Stimulated activated effector memory CD8-positive, alpha-beta T cell treated with anti-CD3 and anti-CD28 coated beads, Interleukin-12 subunit alpha, Interleukin-12 subunit beta, amount 100 ng/mL, for 72 hours (primary cell): ENCODE data around the gene MRPL55.
A peak's percentile ranks its signal among the peaks of the same experiment; 100 is the strongest.

Source experiments
- ATAC-seq: fragments of 150-1000 bp; cut with Tn5 transposase; 2 replicates; pipeline ENCODE4 v1.10.0; 2021
- DNase-seq, 2 donors: peaks; one replicate each; pipeline ENCODE4 v3.0.0; 2021 to 2022; ENCODE audit warnings: low spot score in 2 of 2
- H3K27ac Mint-ChIP-seq: one replicate; pipeline ENCODE4 v1.8.0; 2022; ENCODE audit warnings: mild to moderate bottlenecking, mixed read lengths
- H3K36me3 Mint-ChIP-seq: one replicate; pipeline ENCODE4 v1.8.0; 2022; ENCODE audit warnings: mild to moderate bottlenecking, mixed read lengths
- H3K4me1 Mint-ChIP-seq: one replicate; pipeline ENCODE4 v1.8.0; 2022; ENCODE audit warnings: mixed read lengths
- H3K4me3 Mint-ChIP-seq: one replicate; pipeline ENCODE4 v1.8.0; 2022; ENCODE audit warnings: mild to moderate bottlenecking, mixed read lengths
- H3K9me3 Mint-ChIP-seq: one replicate; pipeline ENCODE4 v1.8.0; 2022; ENCODE audit warnings: mixed read lengths

The MRPL55 gene

DNA sequence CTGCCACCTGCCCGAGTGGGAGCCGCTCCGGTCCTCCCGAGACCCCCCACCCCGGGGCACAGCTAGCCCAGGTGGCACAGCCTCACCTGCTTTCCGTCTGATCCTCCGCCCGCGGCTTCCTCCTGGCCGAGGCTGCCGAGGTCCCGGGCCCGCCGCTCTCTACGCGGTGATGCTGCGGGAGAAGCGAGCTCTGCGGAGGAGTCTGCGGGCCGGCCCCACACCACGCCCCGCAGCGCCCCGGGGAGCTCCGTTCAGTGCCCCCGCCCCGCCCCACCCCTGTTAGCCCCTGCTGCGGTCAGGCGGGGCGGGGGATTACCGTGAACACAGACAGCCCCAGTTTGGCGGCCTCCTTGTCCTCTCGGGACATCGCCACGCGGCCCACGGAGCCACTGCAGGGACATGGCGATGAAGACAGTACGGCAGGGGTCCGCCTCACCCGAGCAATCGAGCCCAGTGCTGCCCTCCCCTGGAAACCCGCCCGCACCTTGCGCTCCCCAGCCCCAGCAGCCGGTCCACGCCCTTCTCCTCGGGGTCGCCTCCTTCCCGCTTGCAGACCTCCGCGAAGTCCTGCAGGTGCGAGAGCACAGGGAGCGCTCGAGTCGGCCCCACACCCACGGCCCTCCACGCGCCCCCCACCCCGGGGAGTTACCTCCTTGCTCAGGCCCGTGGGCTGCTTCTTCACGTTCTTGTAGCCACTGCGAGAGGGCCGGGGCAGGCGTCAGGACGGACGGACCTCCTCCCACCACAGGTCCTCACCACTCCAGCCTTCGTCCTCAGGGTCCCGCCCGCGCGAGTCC lies 6.9 kb downstream of the MRPL55 start:
- no peaks in the 10 kb centered on the region for H3K9me3 Mint-ChIP-seq
- peaks cover 59% of the 10 kb centered on the region for H3K4me1 Mint-ChIP-seq
- ATAC-seq, result peak; percentile 55
- peaks cover 77% of the 10 kb centered on the region for H3K36me3 Mint-ChIP-seq
- peak overlapping the region; percentile 90 for H3K27ac Mint-ChIP-seq
- peak in 1 of 2 donors; percentile 77 for DNase-seq
- H3K4me3 Mint-ChIP-seq, result peak overlapping the region; percentile 89

DNA sequence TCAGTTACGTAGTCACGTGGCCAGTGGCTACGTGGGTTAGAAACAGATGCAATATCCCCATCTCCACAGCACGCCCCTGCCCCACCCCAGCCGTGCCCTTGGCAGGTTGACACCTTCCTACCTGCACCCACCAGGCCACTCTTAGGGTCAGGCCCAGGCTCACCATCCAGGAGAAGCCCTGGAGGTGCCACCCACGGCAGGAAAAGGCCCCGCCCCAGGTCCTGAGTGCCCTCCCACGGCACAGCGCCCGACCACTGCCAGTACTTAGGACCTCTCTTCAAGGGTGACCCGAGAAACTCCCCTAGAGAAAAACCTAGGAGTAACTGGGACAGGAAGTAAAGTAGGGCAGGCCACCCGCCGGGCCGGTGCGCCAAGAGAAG lies 7.5 kb downstream of the MRPL55 start:
- Mint-ChIP-seq H3K36me3 (peaks cover 77% of the 10 kb centered on the region), H3K4me3 (peak overlapping the region; percentile 89), H3K27ac (peak overlapping the region; percentile 90), H3K4me1 (peaks cover 61% of the 10 kb centered on the region), H3K9me3 (no peaks in the 10 kb centered on the region)
- DNase-seq, result no peak
- no peak for ATAC-seq

DNA sequence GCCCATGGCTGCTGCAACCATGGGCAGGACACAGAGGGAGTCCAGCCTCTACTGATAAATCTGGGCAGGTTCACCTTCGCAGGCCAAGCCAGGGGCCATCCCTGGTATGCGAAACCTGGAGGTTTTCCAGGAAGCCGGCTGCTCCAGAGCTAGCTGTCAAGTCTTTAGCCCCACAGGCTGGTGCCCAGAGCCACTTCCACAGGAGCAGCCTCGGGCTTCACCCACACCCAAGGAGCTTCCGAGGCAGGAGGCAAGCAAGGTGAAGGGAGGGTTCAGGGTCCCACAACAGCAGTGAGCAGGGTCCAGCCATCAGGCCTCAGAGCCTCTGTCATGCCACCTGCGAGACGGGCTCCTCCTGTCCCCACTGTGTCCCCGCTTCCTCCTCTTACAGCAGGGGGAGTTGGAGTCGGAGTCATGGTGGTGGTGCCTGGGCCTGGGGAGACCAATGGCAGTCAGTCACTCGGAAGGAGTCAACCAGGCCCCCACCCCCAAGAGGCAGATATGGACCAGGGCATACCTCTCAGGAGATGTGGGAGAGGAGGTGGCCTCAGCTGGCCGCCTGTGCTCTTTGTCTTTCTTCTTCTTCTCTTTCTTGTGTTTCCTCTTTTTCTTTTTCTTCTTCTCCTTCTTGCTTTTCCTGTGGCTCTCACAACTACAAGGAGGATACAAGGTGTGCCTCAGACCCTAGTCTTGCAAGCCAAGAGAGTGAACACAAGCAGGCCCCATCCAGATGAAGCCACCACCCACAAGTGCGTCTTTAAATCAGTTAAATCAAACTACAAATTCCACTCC lies 8.1 kb downstream of the MRPL55 start:
- no peaks in the 10 kb centered on the region for H3K9me3 Mint-ChIP-seq
- H3K27ac Mint-ChIP-seq, result peak overlapping the region; percentile 90
- H3K4me1 Mint-ChIP-seq, result peaks cover 59% of the 10 kb centered on the region
- H3K4me3 Mint-ChIP-seq, result peak overlapping the region; percentile 89
- ATAC-seq (no peak), DNase-seq (no peak)
- peaks cover 75% of the 10 kb centered on the region for H3K36me3 Mint-ChIP-seq

DNA sequence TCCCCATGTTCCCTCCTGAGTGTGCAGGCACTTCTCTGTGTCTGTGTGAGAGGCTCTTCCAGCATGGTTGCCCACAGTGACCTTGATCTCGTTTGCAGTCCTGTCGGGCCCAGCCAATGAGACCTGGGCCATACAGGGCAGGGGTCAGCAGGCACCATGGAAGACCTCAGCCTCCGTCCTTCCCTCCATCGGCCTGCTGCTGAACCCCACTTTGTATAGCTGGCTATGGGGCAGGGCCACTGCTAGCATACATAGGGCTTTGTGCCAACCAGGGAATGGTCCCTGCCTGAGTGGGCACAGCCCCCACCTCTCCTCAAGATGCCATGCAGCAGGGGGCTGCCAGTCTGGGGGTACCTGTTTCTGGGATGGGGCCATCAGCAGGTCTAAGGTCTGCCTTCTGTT lies 9.8 kb downstream of the MRPL55 start:
- DNase-seq (no peak), ATAC-seq (no peak)
- Mint-ChIP-seq H3K36me3 (peaks cover 81% of the 10 kb centered on the region), H3K9me3 (peaks cover 4% of the 10 kb centered on the region), H3K4me1 (peaks cover 68% of the 10 kb centered on the region), H3K27ac (peak overlapping the region; percentile 56), H3K4me3 (no peak overlapping the region)

DNA sequence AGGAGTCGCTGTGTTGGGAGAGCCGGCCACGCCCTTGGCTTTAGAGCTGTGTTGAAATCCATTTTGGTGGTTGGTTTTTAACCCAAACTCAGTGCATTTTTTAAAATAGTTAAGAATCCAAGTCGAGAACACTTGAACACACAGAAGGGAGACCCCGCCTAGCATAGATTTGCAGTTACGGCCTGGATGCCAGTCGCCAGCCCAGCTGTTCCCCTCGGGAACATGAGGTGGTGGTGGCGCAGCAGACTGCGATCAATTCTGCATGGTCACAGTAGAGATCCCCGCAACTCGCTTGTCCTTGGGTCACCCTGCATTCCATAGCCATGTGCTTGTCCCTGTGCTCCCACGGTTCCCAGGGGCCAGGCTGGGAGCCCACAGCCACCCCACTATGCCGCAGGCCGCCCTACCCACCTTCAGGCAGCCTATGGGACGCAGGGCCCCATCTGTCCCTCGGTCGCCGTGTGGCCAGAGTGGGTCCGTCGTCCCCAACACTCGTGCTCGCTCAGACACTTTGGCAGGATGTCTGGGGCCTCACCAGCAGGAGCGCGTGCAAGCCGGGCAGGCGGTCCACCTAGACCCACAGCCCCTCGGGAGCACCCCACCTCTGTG lies 10.7 kb downstream of the MRPL55 start:
- no peak overlapping the region for H3K27ac Mint-ChIP-seq
- peaks cover 88% of the 10 kb centered on the region for H3K36me3 Mint-ChIP-seq
- ATAC-seq (no peak), DNase-seq (no peak)
- H3K4me1 Mint-ChIP-seq, result peaks cover 62% of the 10 kb centered on the region
- H3K4me3 Mint-ChIP-seq, result no peak overlapping the region
- peaks cover 7% of the 10 kb centered on the region for H3K9me3 Mint-ChIP-seq

DNA sequence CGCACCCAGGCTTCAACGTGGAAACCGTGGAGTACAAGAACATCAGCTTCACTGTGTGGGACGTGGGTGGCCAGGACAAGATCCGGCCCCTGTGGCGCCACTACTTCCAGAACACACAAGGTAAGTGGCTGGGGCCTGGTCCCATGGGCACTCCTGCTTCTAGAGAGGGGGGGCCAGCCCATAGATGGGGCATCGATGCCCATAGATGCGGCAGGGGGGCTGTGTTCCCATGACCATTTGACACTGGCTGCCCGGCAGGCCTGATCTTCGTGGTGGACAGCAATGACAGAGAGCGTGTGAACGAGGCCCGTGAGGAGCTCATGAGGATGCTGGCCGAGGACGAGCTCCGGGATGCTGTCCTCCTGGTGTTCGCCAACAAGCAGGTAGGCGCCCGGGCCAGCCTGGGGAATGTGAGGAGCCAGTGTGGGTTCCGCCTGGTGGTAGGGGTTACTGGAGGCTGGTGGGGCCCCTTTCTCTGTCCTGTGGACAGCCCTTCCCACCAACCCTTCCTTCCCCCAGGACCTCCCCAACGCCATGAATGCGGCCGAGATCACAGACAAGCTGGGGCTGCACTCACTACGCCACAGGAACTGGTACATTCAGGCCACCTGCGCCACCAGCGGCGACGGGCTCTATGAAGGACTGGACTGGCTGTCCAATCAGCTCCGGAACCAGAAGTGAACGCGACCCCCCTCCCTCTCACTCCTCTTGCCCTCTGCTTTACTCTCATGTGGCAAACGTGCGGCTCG lies 11.6 kb downstream of the MRPL55 start:
- Mint-ChIP-seq H3K4me1 (peaks cover 64% of the 10 kb centered on the region), H3K9me3 (peaks cover 7% of the 10 kb centered on the region), H3K4me3 (no peak overlapping the region), H3K27ac (peak overlapping the region; percentile 17), H3K36me3 (peaks cover 92% of the 10 kb centered on the region)
- DNase-seq, result no peak
- no peak for ATAC-seq

DNA sequence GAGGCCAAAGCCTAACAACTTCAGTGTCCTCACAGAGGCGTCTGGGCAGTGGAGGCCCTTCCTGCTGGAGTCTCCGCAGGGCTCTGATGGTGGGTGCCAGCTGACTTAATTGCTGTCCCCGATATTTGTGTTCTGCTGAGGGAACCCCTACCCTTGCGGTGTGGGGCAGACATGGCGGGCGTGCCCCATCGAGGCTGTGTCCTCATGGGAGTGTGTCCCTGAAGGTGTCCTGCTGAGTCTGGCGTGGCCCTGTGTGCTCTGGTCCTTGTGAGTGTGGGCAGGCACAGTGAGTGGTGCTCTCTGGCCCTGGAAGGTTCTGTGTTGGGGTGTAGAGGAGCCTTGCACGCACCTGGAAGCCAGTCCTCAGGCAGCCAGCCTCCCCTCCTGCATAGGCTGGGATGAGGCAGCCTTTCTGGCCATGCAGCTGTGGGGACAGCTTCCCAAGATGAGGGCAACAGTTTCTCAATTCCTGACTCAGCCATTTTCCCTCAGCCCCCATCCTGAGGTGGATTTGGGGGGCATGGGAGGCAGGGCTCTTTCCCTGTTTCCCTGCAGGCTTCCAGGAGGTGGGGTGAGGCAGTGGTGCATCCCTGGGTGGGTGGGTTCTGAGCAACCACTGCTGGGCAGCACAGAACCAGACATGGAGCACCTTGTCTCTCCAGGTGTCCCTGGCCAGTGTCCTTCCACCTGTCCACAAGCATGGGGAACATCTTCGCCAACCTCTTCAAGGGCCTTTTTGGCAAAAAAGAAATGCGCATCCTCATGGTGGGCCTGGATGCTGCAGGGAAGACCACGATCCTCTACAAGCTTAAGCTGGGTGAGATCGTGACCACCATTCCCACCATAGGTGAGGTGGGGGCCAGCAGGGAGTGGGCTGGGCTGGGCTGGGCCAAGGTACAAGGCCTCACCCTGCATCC lies 12.4 kb downstream of the MRPL55 start:
- ATAC-seq (no peak), DNase-seq (no peak)
- Mint-ChIP-seq H3K27ac (peak overlapping the region; percentile 17), H3K9me3 (peaks cover 7% of the 10 kb centered on the region), H3K4me1 (peaks cover 70% of the 10 kb centered on the region), H3K36me3 (peaks cover 98% of the 10 kb centered on the region), H3K4me3 (no peak overlapping the region)

DNA sequence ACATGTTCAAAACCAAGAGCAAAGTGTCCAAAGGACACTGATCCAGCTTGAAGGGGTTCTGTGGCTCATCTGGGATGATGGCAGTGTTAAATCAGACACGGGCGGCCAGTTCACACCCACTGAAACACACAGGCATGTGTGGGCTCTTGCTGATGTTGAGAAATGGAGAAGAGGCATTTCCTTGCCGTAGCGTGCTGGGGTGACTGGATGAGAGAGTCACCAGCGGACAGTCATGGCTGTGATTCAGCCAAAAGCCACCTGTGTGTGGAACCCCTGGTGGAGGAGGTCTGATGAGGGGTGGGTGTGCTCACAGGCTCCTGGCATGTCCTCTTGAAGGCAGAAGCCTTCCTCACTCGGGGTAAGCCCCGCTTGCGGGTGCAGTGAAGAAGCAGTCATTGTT lies 13.2 kb downstream of the MRPL55 start:
- DNase-seq (no peak), ATAC-seq (peak; percentile 6)
- Mint-ChIP-seq H3K36me3 (peaks cover 98% of the 10 kb centered on the region), H3K27ac (peak overlapping the region; percentile 26), H3K4me1 (peaks cover 71% of the 10 kb centered on the region), H3K4me3 (no peak overlapping the region), H3K9me3 (peaks cover 7% of the 10 kb centered on the region)

DNA sequence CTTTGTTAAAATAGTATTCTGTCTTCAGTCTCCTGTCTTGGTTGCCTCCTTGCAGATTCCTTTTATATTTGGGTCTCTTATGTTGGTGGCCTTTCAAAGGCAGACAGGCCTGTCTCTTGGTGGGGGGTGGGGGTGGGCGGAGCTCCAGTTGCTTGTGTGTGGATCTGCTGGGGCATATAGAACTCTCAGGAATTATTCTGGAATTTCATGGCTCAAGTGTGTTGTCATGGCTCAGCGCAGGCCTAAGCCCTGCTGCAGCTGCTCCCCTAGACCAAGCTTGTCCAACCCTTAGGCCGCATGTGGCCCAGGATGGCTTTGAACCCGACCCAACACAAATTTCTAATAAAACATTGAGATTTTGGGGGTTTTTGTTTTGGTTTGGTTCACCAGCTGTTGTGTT lies 13.9 kb downstream of the MRPL55 start:
- no peak for DNase-seq
- Mint-ChIP-seq H3K4me1 (peaks cover 78% of the 10 kb centered on the region), H3K27ac (peak overlapping the region; percentile 26), H3K4me3 (no peak overlapping the region), H3K9me3 (peaks cover 7% of the 10 kb centered on the region), H3K36me3 (peaks cover 98% of the 10 kb centered on the region)
- no peak for ATAC-seq

DNA sequence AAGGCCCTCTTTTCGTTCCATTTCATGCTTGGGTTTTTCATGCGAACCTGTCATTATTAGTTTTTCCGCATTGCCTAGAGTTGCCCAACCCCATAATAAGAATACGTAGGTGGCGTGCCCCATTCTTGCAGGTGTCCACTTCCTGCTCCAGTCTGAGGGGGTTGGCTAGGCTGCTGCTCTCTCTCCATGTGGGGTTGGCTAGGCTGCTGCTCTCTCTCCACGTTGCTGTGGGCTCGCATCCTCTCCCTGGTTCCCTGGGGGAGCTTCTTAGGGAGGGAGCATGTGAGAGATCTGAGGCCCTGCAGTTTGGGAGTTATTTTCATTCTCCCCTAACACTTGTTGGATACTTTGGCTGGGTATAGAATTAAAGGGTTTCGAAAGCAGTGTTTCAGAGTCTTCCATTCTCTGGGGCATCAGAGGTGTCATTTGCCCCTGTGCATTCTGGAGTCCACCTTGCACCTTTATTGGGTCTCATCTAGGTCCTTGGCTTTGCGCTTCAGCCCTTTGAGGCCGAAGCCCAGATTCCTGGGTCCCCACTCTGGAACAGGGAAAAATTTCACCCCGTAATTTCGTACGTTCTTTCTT lies 14.6 kb downstream of the MRPL55 start:
- no peak for DNase-seq
- Mint-ChIP-seq H3K4me3 (no peak overlapping the region), H3K36me3 (peaks cover 98% of the 10 kb centered on the region), H3K4me1 (peaks cover 79% of the 10 kb centered on the region), H3K9me3 (peaks cover 7% of the 10 kb centered on the region), H3K27ac (peak overlapping the region; percentile 14)
- no peak for ATAC-seq

DNA sequence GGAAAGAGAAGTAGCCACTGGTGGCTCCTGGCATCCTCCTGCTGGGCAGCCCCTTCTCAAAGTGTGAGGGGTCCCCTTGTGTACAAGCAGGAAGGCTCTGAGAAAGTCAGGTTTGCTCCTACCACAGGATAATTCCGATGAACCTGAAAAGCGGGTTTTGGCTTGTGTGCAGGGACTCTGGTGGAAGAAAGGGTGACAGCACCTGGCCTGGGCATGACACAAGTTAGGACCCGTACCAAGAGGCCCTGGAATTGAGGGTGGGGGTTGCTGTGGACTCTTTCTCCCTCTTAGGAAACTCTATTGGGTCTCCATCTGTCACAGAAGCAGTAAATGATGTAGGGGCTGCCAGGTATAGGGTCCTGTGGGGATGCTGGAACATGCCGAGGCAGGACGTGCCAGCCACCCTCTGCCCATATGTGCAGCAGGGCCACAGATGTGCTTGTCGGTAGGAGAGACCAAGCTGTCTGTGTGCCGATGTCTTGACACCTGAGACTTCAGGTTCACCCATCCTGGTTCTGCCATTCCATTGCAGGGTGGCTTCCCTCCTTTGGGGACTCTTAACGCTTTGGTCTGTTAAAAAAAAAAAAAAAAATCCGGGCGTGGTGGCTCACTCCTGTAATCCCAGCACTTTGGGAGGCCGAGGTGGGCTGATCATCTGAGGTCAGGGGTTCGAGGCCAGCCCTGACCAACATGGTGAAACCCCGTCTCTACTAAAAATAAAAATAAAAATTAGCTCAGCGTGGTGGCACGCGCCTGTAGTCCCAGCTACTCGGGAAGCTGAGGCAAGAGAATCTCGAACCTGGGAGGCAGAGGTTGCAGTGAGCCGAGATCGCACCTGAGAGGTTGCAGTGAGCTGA lies 15.8 kb downstream of the MRPL55 start:
- DNase-seq (no peak), ATAC-seq (no peak)
- Mint-ChIP-seq H3K4me1 (peaks cover 82% of the 10 kb centered on the region), H3K27ac (no peak overlapping the region), H3K4me3 (no peak overlapping the region), H3K36me3 (peaks cover 98% of the 10 kb centered on the region), H3K9me3 (peaks cover 7% of the 10 kb centered on the region)

DNA sequence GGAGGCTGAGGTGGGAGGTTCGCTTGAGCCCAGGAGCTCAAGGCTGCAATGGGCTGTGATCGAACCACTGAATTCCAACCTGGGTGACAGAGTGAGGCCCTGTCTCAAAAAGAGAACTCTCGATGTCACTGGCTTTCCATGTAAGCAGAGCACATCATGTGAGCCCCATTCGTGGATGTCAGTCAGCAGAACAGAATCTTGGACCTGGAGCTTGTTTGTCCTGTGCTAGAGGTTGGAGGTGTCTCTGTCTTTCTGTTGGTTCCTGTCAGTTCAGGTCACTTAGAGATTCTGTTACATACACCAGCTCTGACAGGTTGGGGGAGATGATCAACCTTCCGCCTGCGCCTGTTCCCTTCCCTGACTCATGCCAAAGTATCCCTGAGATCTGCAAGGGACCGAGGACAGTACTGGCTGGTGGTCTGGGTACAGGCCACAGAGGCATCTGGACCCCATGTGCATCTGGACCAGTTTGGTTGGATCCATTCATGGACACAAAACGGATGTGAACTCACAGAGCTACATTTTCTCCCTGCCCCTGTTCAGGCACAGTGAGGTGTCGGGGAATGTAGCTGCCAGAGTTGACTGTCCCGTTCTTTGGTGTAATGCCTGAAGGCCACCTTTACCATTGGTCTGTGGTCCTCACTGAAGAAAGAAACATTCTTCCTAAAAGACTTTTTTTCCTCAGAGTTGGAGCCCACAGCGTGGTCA lies 16.6 kb downstream of the MRPL55 start:
- Mint-ChIP-seq H3K4me3 (no peak overlapping the region), H3K4me1 (peaks cover 84% of the 10 kb centered on the region), H3K36me3 (peaks cover 98% of the 10 kb centered on the region), H3K27ac (peak overlapping the region; percentile 63), H3K9me3 (peaks cover 7% of the 10 kb centered on the region)
- DNase-seq (no peak), ATAC-seq (no peak)

DNA sequence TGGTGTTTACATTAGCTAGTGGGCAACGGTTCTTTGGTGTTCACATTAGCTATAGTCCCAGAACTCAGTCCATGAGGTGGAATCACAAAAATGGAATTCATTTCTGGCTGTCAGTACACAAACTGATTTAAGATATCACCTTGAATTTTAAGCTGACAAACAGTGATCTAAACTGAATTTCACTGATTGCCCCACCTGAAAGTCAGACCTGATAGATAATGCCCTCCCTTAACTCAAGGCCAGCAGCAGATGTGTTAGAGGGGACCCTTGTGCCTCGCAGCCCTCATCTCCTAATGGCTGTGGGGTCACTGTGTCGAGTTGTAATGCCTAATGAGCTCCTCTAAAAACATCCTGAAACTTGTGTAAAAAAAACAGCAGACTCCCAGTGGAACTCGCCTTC lies 18.0 kb downstream of the MRPL55 start:
- peaks cover 90% of the 10 kb centered on the region for H3K4me1 Mint-ChIP-seq
- peak overlapping the region; percentile 90 for H3K4me3 Mint-ChIP-seq
- peaks cover 7% of the 10 kb centered on the region for H3K9me3 Mint-ChIP-seq
- H3K27ac Mint-ChIP-seq, result peak overlapping the region; percentile 94
- DNase-seq (no peak), ATAC-seq (no peak)
- H3K36me3 Mint-ChIP-seq, result peaks cover 99% of the 10 kb centered on the region
